Measurements from ENCODE around the gene TTC28. TPM values are rescaled to one million over a fixed set of nuclear protein-coding genes. Genes with fewer than 3 reads are reported as not detected.

Gene TTC28
- total and polyA plus RNA-seq, 7 experiments from 2014 or later, result 0.50 to 8.3 (median 4.2) TPM

DNA sequence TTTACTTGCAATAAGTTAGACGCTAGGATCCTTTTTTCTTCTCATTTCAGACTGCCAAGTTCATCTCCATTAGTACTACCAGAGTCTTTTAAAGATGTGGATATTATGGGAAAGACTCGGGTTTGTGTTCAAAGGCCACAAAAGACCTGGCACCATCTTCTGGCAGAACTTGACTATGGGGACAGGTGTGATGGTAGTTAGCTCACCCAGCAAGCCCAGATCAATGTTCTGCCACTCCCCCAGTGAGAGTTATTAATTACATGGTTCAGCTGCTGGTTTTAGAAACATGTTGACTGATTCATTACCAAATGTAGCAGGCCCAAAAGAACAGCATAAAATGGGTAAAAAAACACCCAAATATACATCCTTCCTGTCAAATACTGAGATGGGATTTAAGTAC, 427.1 kb downstream of the TTC28 start:
- peaks cover 0 to 1% (median 0%) of the 10 kb centered on the region in 11 donors for H3K9me3 Mint-ChIP-seq
- H3K36me3 Mint-ChIP-seq, result peaks cover 0 to 9% (median 3%) of the 10 kb centered on the region in 5 donors
- no peak overlapping the region for H3K4me3 ChIP-seq (ENCODE audit: low read length)
- intact Hi-C loops (cut with micrococcal nuclease), result no loop called here
- no peak for DNase-seq
- H3K9me3 ChIP-seq (ENCODE audit: control insufficient read depth in 2 of 3, low read length in 3 of 3), result no peaks in the 10 kb centered on the region
- no peak overlapping the region for H3K27ac ChIP-seq (ENCODE audit: low read depth, low read length)
- H3K27ac Mint-ChIP-seq, result no peak overlapping the region
- H3K4me3 Mint-ChIP-seq, result no peak overlapping the region
- peaks cover 0 to 5% (median 0%) of the 10 kb centered on the region in 5 donors for H3K27me3 Mint-ChIP-seq
- no peaks in the 10 kb centered on the region for H3K27me3 ChIP-seq (ENCODE audit: control insufficient read depth in 2 of 2, insufficient read depth in 2 of 2, low read length in 2 of 2)
- POLR2A ChIA-PET, result no interaction called here
- no peaks in the 10 kb centered on the region for H3K4me1 ChIP-seq (ENCODE audit: control insufficient read depth in 2 of 2, insufficient read depth in 2 of 2, low read length in 2 of 2)
- no peak for ATAC-seq
- no peaks in the 10 kb centered on the region for H3K4me1 Mint-ChIP-seq
- CTCF ChIA-PET, result interaction anchor here (1.1 kb wide), 1 partner anchor 77 kb away, joined by 3 read pairs; no protein-coding TSS in a partner anchor
- no peaks in the 10 kb centered on the region for H3K36me3 ChIP-seq (ENCODE audit: control insufficient read depth in 2 of 3, insufficient read depth in 3 of 3, low read length in 3 of 3)

GRCh38 chr22:28250036-28250695, 429.5 kb downstream of the TTC28 start:
- H3K27ac Mint-ChIP-seq, result no peak overlapping the region
- H3K36me3 Mint-ChIP-seq, result peaks cover 0 to 9% (median 3%) of the 10 kb centered on the region in 5 donors
- peaks cover 0 to 1% (median 0%) of the 10 kb centered on the region in 11 donors for H3K9me3 Mint-ChIP-seq
- no peaks in the 10 kb centered on the region for H3K4me1 ChIP-seq (ENCODE audit: control insufficient read depth in 2 of 2, insufficient read depth in 2 of 2, low read length in 2 of 2)
- H3K9me3 ChIP-seq (ENCODE audit: control insufficient read depth in 2 of 3, low read length in 3 of 3), result no peaks in the 10 kb centered on the region
- H3K4me3 Mint-ChIP-seq, result no peak overlapping the region
- H3K4me1 Mint-ChIP-seq, result no peaks in the 10 kb centered on the region
- H3K27me3 Mint-ChIP-seq, result peaks cover 0 to 5% (median 3%) of the 10 kb centered on the region in 5 donors
- POLR2A ChIA-PET, result no interaction called here
- ATAC-seq, result no peak
- no peak overlapping the region for H3K4me3 ChIP-seq (ENCODE audit: low read length)
- CTCF ChIA-PET, result no interaction called here
- no peak for DNase-seq
- H3K27ac ChIP-seq (ENCODE audit: low read depth, low read length), result no peak overlapping the region
- H3K27me3 ChIP-seq (ENCODE audit: control insufficient read depth in 2 of 2, insufficient read depth in 2 of 2, low read length in 2 of 2), result no peaks in the 10 kb centered on the region
- intact Hi-C loops (cut with micrococcal nuclease), result no loop called here
- H3K36me3 ChIP-seq (ENCODE audit: control insufficient read depth in 2 of 3, insufficient read depth in 3 of 3, low read length in 3 of 3), result no peaks in the 10 kb centered on the region

- H3K27me3 Mint-ChIP-seq, result peaks cover 0 to 4% (median 3%) of the 10 kb centered on the region in 5 donors
Observed at GRCh38 chr22:28249402-28249801, 430.2 kb downstream of the TTC28 start.

DNA sequence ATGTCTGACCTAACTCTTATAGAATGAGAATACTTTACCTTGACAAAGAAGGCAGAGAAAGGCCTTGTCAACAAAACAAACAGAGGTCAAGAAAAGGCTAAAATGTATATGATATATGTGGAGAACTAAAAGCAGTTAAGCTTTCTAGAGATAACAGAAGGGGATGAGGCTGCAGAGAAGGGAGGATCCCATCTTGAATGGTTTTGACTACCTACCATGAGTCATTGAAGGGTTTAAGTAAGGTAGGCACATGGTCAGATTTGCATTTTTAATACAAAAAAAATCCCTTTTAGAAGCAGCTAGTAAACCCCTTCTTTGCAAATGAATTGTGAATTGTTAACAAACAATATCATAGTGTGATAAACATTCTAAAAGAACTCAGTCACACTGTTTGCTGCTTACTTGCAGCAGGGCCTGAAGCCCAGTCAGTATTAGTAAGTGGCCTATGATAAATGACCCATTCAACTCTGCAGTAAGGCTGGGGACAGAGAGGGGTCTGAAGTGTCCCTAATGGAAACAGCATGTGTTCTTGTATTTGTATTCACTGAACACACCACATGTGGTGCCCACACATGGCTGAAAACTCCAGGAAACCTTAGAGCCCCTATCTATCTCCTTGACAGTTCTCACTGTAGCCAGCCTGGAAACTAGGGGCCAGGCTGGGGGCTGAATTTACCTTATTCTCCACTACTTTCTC, 431.8 kb downstream of the TTC28 start:
- no peaks in the 10 kb centered on the region for H3K36me3 Mint-ChIP-seq
- intact Hi-C loops (cut with micrococcal nuclease), result no loop called here
- POLR2A ChIA-PET, result interaction anchor here (0.6 kb wide), 1 partner anchor 1767 kb away, joined by 3 read pairs; no protein-coding TSS in a partner anchor

More at GRCh38 chr22:28249402-28249801, 430.2 kb downstream of the TTC28 start:
- CTCF ChIA-PET, result no interaction called here
- intact Hi-C loops (cut with micrococcal nuclease), result no loop called here
- H3K27me3 ChIP-seq (ENCODE audit: control insufficient read depth in 2 of 2, insufficient read depth in 2 of 2, low read length in 2 of 2), result no peaks in the 10 kb centered on the region
- no peak overlapping the region for H3K27ac Mint-ChIP-seq
- H3K4me3 ChIP-seq (ENCODE audit: low read length), result no peak overlapping the region
- peaks cover 0 to 1% (median 0%) of the 10 kb centered on the region in 11 donors for H3K9me3 Mint-ChIP-seq
- no peaks in the 10 kb centered on the region for H3K9me3 ChIP-seq (ENCODE audit: control insufficient read depth in 2 of 3, low read length in 3 of 3)
- peaks cover 0 to 2% (median 0%) of the 10 kb centered on the region in 7 donors for H3K4me1 Mint-ChIP-seq
- no peaks in the 10 kb centered on the region for H3K36me3 ChIP-seq (ENCODE audit: control insufficient read depth in 2 of 3, insufficient read depth in 3 of 3, low read length in 3 of 3)
- ATAC-seq, result no peak
- POLR2A ChIA-PET, result no interaction called here
- H3K4me1 ChIP-seq (ENCODE audit: control insufficient read depth in 2 of 2, insufficient read depth in 2 of 2, low read length in 2 of 2), result no peaks in the 10 kb centered on the region
- no peak overlapping the region for H3K27ac ChIP-seq (ENCODE audit: low read depth, low read length)
- peaks cover 0 to 4% (median 0%) of the 10 kb centered on the region in 5 donors for H3K36me3 Mint-ChIP-seq
- DNase-seq, result no peak
- H3K4me3 Mint-ChIP-seq, result no peak overlapping the region

DNA sequence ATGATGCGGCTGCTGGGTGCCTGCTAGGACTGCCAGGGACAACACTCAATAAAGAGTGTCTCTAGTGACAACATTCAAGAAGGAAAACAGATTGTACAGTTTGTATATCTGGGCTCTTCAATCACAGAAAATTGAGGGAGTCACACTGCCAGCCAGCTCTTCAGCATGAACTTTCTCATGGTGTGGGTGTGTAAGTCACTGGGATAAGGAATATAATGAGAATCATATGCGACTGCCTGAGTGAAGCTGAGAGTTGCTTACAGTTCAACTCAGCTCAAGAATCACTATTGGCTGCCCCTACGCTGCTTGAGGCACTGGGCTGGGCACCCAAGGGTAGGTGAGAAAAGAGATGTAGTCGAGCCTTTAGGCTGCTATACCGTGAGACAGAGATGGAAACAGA, 432.5 kb downstream of the TTC28 start:
- Histone ChIP-seq H3K4me1 (ENCODE audit: control insufficient read depth in 2 of 2, insufficient read depth in 2 of 2, low read length in 2 of 2) (no peaks in the 10 kb centered on the region), H3K27ac (ENCODE audit: low read depth, low read length) (no peak overlapping the region), H3K4me3 (ENCODE audit: low read length) (no peak overlapping the region), H3K27me3 (ENCODE audit: control insufficient read depth in 2 of 2, insufficient read depth in 2 of 2, low read length in 2 of 2) (no peaks in the 10 kb centered on the region), H3K9me3 (ENCODE audit: control insufficient read depth in 2 of 3, low read length in 3 of 3) (no peaks in the 10 kb centered on the region), H3K36me3 (ENCODE audit: control insufficient read depth in 2 of 3, insufficient read depth in 3 of 3, low read length in 3 of 3) (no peaks in the 10 kb centered on the region)
- Mint-ChIP-seq H3K36me3 (no peaks in the 10 kb centered on the region), H3K4me1 (peaks cover 0 to 2% (median 0%) of the 10 kb centered on the region in 7 donors), H3K4me3 (no peak overlapping the region), H3K27ac (no peak overlapping the region), H3K27me3 (peaks cover 0 to 10% (median 3%) of the 10 kb centered on the region in 5 donors), H3K9me3 (no peaks in the 10 kb centered on the region)
- ChIA-PET POLR2A (no interaction called here), CTCF (no interaction called here)
- DNase-seq, result no peak
- no peak for ATAC-seq
- intact Hi-C loops (cut with micrococcal nuclease), result no loop called here

More for the DNA sequence above, 431.8 kb downstream of the TTC28 start:
- Histone ChIP-seq H3K27me3 (ENCODE audit: control insufficient read depth in 2 of 2, insufficient read depth in 2 of 2, low read length in 2 of 2) (no peaks in the 10 kb centered on the region), H3K36me3 (ENCODE audit: control insufficient read depth in 2 of 3, insufficient read depth in 3 of 3, low read length in 3 of 3) (no peaks in the 10 kb centered on the region), H3K27ac (ENCODE audit: low read depth, low read length) (no peak overlapping the region), H3K4me1 (ENCODE audit: control insufficient read depth in 2 of 2, insufficient read depth in 2 of 2, low read length in 2 of 2) (no peaks in the 10 kb centered on the region), H3K4me3 (ENCODE audit: low read length) (no peak overlapping the region), H3K9me3 (ENCODE audit: control insufficient read depth in 2 of 3, low read length in 3 of 3) (no peaks in the 10 kb centered on the region)
- peaks cover 0 to 10% (median 3%) of the 10 kb centered on the region in 5 donors for H3K27me3 Mint-ChIP-seq
- ATAC-seq (no peak), DNase-seq (no peak)
- peaks cover 0 to 2% (median 0%) of the 10 kb centered on the region in 7 donors for H3K4me1 Mint-ChIP-seq
- no peaks in the 10 kb centered on the region for H3K9me3 Mint-ChIP-seq
- H3K27ac Mint-ChIP-seq, result no peak overlapping the region
- CTCF ChIA-PET, result no interaction called here
- H3K4me3 Mint-ChIP-seq, result no peak overlapping the region

DNA sequence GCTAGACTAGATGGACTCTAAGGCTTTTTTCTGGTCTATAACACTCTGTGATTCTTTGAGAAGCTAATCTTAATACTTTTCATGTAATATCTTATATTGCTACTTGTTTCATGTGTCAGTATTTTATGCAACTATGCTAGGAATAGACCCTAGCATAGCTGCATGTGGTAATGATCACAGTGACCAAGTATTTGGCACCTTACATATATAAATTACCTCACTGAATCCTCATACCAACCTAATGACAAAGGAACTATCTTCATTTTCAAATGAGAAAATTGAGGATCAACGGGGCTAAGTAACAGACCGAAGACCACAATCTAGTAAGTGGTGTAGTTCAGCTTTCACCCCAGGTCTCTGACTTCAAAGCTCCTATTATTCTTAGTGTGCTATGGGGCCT, 433.2 kb downstream of the TTC28 start:
- H3K36me3 ChIP-seq (ENCODE audit: control insufficient read depth in 2 of 3, insufficient read depth in 3 of 3, low read length in 3 of 3), result no peaks in the 10 kb centered on the region
- DNase-seq (no peak), ATAC-seq (no peak)
- no peak overlapping the region for H3K27ac ChIP-seq (ENCODE audit: low read depth, low read length)
- Mint-ChIP-seq H3K9me3 (no peaks in the 10 kb centered on the region), H3K4me1 (peaks cover 0 to 2% (median 0%) of the 10 kb centered on the region in 7 donors), H3K36me3 (no peaks in the 10 kb centered on the region), H3K27me3 (peaks cover 0 to 10% (median 4%) of the 10 kb centered on the region in 5 donors), H3K27ac (no peak overlapping the region), H3K4me3 (no peak overlapping the region)
- CTCF ChIA-PET, result no interaction called here
- no peaks in the 10 kb centered on the region for H3K9me3 ChIP-seq (ENCODE audit: control insufficient read depth in 2 of 3, low read length in 3 of 3)
- POLR2A ChIA-PET, result no interaction called here
- H3K27me3 ChIP-seq (ENCODE audit: control insufficient read depth in 2 of 2, insufficient read depth in 2 of 2, low read length in 2 of 2), result no peaks in the 10 kb centered on the region
- H3K4me1 ChIP-seq (ENCODE audit: control insufficient read depth in 2 of 2, insufficient read depth in 2 of 2, low read length in 2 of 2), result no peaks in the 10 kb centered on the region
- no peak overlapping the region for H3K4me3 ChIP-seq (ENCODE audit: low read length)
- intact Hi-C loops (cut with micrococcal nuclease), result no loop called here
